ENCODE data around the gene IWS1. TPM values are rescaled to one million over a fixed set of nuclear protein-coding genes. Genes with fewer than 3 reads are reported as not detected.

The IWS1 gene
- total RNA-seq, 1 donor from 2014 or later: 44.4 TPM

GRCh38 chr2:127448526-127448925, 77.8 kb downstream of the IWS1 start:
- no peak for DNase-seq (ENCODE audit: low spot score)
- no peak for ATAC-seq
- intact Hi-C loops (cut with DNase I): no loop called here

GRCh38 chr2:127439343-127439742, 86.9 kb downstream of the IWS1 start:
- ATAC-seq: no peak
- no peak for DNase-seq (ENCODE audit: low spot score)
- intact Hi-C loops (cut with DNase I): no loop called here

DNA sequence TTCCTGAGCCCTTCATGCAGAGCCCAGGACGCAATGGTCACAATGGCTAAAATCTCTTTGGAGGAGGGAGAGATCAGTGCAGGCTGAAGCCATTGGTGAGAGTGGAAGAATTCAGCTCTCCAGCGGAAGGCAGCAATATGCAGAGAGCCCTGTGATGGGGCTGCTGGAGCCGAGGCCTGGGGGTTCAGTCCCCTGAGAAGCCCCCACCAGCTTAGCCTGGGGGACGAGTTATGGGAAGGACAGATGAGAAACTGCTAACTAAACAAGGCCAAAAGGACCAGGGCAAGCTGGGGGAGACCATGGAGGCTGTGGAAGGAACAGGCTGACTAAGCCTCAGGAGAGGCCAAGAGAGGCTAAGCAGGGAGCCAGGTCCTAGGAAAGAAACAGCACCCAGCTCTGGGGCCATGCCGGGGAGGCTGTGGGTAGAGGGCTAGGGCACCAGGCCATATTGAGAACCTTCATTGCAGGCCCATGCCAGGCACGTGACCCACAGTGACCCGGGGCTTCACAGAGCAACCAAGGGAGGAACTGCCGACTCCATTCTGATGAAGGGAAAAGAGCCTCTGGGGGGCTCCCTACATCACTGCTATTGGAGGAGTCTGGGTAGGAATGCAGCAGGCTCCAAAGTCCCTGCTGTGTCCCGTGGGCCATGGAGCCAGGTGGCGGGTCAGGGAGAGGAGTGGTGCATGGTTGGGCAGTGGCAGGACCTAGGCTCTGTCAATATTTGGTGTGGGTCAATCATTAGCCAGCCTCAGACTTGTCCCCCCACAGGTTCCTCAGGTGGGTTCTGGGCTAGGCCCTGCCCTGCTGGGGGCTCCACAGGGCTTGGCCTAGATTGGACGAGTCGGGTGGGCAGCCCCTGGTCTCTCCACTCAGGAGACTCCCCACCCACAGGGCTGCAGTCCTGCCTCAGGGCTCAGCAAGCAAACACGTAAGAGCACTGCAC, 88.2 kb downstream of the IWS1 start:
- ATAC-seq (no peak), DNase-seq (ENCODE audit: low spot score) (no peak)
- intact Hi-C loops (cut with DNase I): no loop called here

DNA sequence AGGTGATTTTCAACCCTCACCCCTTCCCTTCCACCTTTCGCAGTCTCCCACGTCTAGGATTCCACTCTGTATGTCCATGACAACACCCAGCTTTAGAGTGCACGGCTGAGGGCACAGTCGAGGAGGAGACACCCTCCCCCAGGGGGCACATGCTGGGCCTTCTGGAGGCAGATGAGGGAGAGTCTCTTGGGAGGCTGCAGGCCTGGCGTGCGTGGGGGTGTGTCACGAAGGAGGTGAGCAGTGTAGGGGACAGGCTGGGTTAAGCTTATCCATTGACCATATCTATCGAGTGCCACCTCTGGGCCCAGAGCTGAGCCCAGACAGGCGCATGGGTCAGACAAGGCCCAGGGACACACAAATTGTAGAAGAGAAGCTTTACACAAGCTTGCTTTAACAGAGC, 89.2 kb downstream of the IWS1 start:
- intact Hi-C loops (cut with DNase I): no loop called here
- ATAC-seq: no peak
- DNase-seq (ENCODE audit: low spot score): no peak

GRCh38 chr2:127434515-127434914, 91.8 kb downstream of the IWS1 start:
- no peak for DNase-seq (ENCODE audit: low spot score)
- ATAC-seq: no peak
- intact Hi-C loops (cut with DNase I): no loop called here

GRCh38 chr2:127431408-127432023, 94.8 kb downstream of the IWS1 start:
- intact Hi-C loops (cut with DNase I): no loop called here
- no peak for ATAC-seq
- no peak for DNase-seq (ENCODE audit: low spot score)

Other genes starting within 250 kb of the IWS1 start
- gene ERCC3, start 232.3 kb downstream of the IWS1 start, total RNA-seq: 42.6 TPM
- gene MAP3K2, start 138.5 kb downstream of the IWS1 start, total RNA-seq: 62.0 TPM
- not detected for gene PROC, start 108.1 kb downstream of the IWS1 start, total RNA-seq
- 0.62 TPM for gene MYO7B, start 9.2 kb upstream of the IWS1 start, total RNA-seq
- gene GPR17, start 119.7 kb upstream of the IWS1 start, total RNA-seq: 4.6 TPM
- gene LIMS2, start 149.0 kb upstream of the IWS1 start, total RNA-seq: 194 TPM
- 4.5 TPM for gene SFT2D3, start 175.0 kb upstream of the IWS1 start, total RNA-seq